ENCODE measurements around the gene PPP1R2C.

PPP1R2C gene

DNA sequence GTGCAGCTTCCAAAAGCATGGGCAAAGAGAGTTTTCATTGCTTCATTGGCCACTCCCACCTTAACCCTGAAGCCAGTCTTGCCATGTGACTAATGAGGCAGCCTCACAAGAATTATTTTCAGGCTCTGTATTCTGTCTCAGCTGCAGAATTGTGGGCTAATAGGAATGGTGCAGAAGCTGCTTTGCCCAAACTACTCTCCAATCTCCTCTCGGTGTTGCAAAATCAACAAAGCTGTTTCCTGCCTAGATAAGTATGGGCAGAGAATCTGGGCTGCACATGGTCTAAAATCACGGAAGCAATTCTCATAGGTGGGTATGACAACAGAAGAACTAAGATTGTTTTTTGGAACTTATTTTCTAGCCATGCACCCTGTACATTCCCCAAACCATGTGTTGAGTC lies 31.4 kb downstream of the PPP1R2C start:
- DNase-seq = no peak

DNA sequence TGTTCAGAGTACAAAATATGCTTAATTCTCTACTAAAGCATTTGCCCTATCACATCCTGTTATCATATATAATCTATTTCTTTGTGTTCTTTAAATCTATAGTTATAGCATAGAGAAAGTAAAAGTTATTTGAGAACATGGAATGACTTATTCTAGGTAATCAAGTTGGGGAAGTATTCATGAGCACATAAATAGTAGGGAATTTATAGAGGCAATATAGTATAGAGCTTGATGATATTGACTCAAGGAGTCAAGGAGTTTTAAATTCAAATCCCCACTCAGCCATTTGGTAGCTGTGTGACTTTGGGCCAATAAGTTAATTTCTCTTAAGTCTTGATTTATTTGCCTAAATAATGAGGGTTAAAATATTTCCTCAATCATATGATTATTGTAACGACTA lies 37.5 kb downstream of the PPP1R2C start:
- no peak for DNase-seq

DNA sequence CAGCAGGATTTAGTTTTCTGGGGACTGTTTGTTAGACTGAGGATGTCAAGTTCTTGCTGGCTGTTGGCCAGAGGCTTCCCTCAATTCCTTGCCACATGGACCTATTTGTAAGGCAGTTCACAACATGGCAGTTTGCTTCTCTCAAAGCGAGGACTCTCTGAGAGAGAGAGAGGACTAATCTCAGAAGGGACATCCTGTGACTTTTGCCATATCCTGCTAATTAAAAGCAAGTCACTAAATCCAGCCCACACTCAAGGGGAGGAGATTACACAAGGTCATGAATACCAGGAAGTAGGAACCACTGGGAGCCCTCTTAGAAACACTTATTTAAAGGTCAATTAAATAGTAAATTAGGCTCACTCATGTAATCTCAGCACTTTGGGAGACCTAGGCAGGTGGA lies 38.2 kb downstream of the PPP1R2C start:
- no peak for DNase-seq

DNA sequence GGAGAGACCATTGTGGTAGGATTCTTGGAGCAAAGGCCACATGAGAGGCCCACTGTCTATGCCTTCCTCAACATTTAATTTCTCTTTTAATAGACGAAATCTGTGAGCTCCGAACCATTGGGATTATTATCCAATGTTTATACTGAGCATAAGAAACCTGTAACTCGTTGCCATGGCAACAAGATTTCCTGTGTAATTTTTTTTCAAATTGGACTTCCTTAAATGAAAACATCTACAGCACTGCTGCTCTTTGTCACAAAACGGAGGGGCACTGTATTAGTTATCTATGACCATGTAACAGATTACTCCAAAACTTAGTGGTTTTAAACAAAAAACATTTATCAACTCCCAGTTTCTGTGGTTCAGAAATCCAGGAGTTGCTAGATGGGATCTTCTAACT lies 38.7 kb downstream of the PPP1R2C start:
- no peak for DNase-seq

GRCh38 chrX:42738552-42738951 lies 39.4 kb downstream of the PPP1R2C start:
- no peak for DNase-seq

DNA sequence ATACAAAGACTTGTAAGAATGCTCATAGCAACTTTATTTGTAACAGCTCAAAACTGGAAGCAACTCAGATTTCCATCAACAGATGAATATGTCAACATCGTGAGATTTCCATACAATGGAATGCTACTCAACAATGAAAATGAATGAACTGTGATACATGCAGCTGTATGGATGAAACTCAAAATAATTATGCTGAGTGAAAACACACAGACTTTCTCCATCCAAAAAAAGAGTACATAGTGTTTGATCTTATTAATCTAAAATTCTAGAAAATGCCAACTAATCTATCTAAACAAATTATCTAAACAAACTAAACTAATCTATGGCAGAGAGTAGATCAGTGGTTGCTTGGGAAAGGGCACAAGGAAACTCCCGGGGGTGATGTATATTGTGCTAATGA lies 42.7 kb downstream of the PPP1R2C start:
- DNase-seq = no peak

GRCh38 chrX:42732506-42732905 lies 45.5 kb downstream of the PPP1R2C start:
- no peak for DNase-seq

Measured in HCEC 1CT (cell line).